ENCODE data around the gene MYO1E.

DNA sequence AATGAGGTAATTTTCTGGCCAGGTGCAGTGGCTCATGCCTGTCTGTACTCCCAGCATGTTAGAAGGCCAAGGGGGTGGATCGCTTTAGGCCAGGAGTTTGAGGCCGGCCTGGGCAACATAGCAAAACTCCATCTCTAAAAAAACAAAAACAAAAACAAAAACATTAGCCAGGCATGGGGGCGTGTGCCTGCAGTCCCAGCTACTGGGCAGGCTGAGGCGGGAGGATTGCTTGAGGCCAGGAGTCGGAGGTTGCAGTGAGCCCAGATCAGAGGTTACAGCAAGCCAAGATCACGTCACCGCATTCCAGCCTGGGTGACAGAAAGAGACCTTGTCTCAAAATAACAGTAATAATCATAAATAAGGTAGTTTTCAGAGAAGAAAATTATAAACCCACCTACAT is 110.4 kb downstream of the MYO1E start:
- TF ChIP-seq, protein P1, sequence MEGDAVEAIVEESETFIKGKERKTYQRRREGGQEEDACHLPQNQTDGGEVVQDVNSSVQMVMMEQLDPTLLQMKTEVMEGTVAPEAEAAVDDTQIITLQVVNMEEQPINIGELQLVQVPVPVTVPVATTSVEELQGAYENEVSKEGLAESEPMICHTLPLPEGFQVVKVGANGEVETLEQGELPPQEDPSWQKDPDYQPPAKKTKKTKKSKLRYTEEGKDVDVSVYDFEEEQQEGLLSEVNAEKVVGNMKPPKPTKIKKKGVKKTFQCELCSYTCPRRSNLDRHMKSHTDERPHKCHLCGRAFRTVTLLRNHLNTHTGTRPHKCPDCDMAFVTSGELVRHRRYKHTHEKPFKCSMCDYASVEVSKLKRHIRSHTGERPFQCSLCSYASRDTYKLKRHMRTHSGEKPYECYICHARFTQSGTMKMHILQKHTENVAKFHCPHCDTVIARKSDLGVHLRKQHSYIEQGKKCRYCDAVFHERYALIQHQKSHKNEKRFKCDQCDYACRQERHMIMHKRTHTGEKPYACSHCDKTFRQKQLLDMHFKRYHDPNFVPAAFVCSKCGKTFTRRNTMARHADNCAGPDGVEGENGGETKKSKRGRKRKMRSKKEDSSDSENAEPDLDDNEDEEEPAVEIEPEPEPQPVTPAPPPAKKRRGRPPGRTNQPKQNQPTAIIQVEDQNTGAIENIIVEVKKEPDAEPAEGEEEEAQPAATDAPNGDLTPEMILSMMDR (IDR thresholded peaks at IDR 0.05): no peak
- TF ChIP-seq EP300 (IDR thresholded peaks at IDR 0.05): no peak

Measured in gastroesophageal sphincter (tissue), 3 donors.